Upper lobe of right lung (tissue), 1 donor: Measurements from ENCODE around the gene CHCHD6. TPM values are rescaled to one million over a fixed set of nuclear protein-coding genes. Genes with fewer than 3 reads are reported as not detected.

Experiments
- ATAC-seq: fragments of 200-7000 bp; cut with Tn5 transposase; one replicate; pipeline ENCODE4 v1.9.1; 2020; ENCODE audit warnings: mild to moderate bottlenecking, moderate library complexity
- DNase-seq: peaks from one replicate; pipeline ENCODE4 v3.0.0-alpha.2; 2020
- H3K27ac ChIP-seq: fragments of 200-600 bp; one replicate; pipeline ENCODE4 v1.8.0; 2022
- H3K27me3 ChIP-seq: fragments of 200-600 bp; one replicate; pipeline ENCODE4 v1.8.0; 2022; ENCODE audit warnings: mild to moderate bottlenecking
- H3K36me3 ChIP-seq: fragments of 200-600 bp; one replicate; pipeline ENCODE4 v1.8.0; 2022
- H3K4me1 ChIP-seq: fragments of 200-600 bp; one replicate; pipeline ENCODE4 v1.8.0; 2022
- H3K4me3 ChIP-seq: fragments of 200-600 bp; one replicate; pipeline ENCODE4 v1.8.0; 2022; ENCODE audit warnings: mild to moderate bottlenecking
- H3K9me3 ChIP-seq: fragments of 200-600 bp; one replicate; pipeline ENCODE4 v1.8.0; 2022
- intact Hi-C: fragments of 100-400 bp; cut with DNase I; formaldehyde crosslinking; loops from one replicate; pipeline ENCODE4 v1.11.0; 2022
- total RNA-seq: library from RNA; stranded (reverse); fragmentation: NEBNext Ultra II Directional; extraction: Animal tissue kit (Norgen Biotek cat#: 25700); gene quantifications from one replicate; pipeline ENCODE4 v1.2.1, GENCODE V29; 2021
- TF ChIP-seq, protein P1 (sequence below): fragments of 200-600 bp; IDR thresholded peaks from one replicate; pipeline ENCODE4 v1.8.0; 2022; ENCODE audit warnings: antibody characterized with exemption
- donor health status: DM: no; HTN: yes; CAD: no; lungs with severe emphysema.

CHCHD6 gene
- total RNA-seq, 1 donor from 2014 or later = 17.1 TPM

DNA sequence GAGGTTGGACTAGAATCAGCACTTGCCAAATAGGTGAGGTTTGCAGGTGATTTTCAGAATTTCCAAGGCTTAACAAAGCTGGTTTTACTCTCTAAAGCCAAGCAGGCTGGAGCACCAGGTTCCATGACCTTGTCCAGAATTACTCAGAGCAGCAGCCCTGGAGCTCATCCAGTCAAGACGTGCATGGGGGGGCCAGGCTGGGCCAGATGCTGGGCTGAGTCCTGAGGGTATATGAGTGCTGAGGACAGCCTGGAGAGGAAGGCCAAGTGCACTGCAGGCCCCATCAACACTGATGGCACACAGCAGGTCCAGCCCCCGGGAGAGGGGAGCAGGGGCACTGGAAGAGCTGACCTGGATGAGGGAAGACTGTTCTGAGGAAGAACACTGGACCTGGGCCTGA lies 46.1 kb upstream of the CHCHD6 start:
- no peaks in the 10 kb centered on the region for H3K9me3 ChIP-seq
- intact Hi-C loops = no loop called here
- TF ChIP-seq, protein P1, sequence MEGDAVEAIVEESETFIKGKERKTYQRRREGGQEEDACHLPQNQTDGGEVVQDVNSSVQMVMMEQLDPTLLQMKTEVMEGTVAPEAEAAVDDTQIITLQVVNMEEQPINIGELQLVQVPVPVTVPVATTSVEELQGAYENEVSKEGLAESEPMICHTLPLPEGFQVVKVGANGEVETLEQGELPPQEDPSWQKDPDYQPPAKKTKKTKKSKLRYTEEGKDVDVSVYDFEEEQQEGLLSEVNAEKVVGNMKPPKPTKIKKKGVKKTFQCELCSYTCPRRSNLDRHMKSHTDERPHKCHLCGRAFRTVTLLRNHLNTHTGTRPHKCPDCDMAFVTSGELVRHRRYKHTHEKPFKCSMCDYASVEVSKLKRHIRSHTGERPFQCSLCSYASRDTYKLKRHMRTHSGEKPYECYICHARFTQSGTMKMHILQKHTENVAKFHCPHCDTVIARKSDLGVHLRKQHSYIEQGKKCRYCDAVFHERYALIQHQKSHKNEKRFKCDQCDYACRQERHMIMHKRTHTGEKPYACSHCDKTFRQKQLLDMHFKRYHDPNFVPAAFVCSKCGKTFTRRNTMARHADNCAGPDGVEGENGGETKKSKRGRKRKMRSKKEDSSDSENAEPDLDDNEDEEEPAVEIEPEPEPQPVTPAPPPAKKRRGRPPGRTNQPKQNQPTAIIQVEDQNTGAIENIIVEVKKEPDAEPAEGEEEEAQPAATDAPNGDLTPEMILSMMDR = no peak
- ATAC-seq = no peak
- peaks cover 12% of the 10 kb centered on the region for H3K27me3 ChIP-seq
- no peak overlapping the region for H3K27ac ChIP-seq
- H3K4me1 ChIP-seq = peaks cover 3% of the 10 kb centered on the region
- no peak for DNase-seq
- no peaks in the 10 kb centered on the region for H3K36me3 ChIP-seq
- H3K4me3 ChIP-seq = no peak overlapping the region

DNA sequence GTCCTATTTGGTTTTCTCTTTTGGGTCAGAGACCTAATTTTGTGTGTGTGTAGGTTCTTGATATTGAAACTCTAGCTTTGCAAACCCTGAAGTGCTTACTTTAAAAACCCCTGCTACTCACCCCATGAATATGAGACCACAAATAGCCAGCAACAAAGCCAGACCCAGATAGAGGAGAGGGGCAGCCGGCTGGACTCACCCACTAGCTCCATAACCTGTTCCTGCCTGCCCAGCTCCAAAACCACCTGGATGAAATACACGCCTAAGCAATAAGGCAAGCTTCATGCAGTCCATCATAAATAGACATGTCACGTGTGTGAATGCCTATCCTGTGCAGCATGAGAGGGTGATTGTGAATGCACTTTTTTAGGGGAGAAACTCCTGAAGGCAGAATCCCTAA lies 45.5 kb upstream of the CHCHD6 start:
- Histone ChIP-seq H3K36me3 (no peaks in the 10 kb centered on the region), H3K9me3 (no peaks in the 10 kb centered on the region), H3K27ac (no peak overlapping the region), H3K27me3 (peaks cover 12% of the 10 kb centered on the region), H3K4me1 (peaks cover 3% of the 10 kb centered on the region), H3K4me3 (no peak overlapping the region)
- DNase-seq = no peak
- intact Hi-C loops = no loop called here
- no peak for ATAC-seq
- TF ChIP-seq, protein P1 = no peak

DNA sequence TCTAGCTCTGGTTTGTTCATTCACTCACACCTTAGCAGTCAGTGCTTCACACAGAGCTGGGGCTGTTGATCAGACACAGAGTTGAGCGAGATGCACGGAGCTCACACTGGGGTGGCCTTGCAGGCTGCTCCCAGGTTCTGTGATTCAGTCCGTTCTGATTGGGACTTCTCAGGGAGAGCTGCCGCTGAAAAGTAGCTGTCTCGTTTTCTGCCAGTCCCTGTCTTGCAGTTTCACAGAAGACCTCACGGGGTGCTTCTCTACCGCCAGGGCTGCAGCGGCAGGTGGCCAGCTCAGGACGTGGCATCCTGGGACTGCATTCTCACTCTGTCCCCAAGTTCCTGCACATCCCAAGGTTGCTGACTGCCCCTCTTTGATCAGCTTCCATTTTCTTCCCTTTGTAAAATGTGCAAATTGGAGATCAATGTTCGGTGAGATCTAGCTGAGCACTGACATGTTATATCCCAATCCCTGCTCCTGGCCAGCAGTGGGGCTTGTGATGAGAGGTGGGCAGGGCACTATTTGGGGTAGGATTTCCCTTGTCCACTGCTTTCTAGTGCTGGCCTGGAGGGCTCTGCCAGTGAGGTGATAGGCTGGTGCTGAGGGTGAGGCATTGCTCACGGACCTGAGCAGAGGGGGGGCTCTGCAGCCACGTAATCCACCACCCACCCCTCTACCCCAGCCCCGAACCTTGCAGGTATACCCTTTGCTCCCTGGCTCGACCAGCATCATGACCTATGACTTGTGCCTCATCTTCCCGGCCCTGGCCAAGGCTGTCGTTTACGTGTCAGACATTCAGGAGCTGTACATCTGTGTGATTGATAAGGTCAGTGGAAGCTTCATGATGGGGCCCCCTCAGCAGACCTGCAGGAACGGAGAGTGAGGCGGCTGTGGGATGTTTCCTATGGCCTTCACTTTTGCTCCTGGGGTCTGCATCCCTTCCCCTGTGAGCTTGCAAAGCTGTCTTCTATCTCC lies 43.8 kb upstream of the CHCHD6 start:
- ATAC-seq = no peak
- no peak for DNase-seq
- no peaks in the 10 kb centered on the region for H3K9me3 ChIP-seq
- H3K27me3 ChIP-seq = peaks cover 12% of the 10 kb centered on the region
- no peak overlapping the region for H3K27ac ChIP-seq
- no peak overlapping the region for H3K4me3 ChIP-seq
- TF ChIP-seq, protein P1 = peak; percentile 11
- peaks cover 3% of the 10 kb centered on the region for H3K4me1 ChIP-seq
- intact Hi-C loops = no loop called here
- no peaks in the 10 kb centered on the region for H3K36me3 ChIP-seq

DNA sequence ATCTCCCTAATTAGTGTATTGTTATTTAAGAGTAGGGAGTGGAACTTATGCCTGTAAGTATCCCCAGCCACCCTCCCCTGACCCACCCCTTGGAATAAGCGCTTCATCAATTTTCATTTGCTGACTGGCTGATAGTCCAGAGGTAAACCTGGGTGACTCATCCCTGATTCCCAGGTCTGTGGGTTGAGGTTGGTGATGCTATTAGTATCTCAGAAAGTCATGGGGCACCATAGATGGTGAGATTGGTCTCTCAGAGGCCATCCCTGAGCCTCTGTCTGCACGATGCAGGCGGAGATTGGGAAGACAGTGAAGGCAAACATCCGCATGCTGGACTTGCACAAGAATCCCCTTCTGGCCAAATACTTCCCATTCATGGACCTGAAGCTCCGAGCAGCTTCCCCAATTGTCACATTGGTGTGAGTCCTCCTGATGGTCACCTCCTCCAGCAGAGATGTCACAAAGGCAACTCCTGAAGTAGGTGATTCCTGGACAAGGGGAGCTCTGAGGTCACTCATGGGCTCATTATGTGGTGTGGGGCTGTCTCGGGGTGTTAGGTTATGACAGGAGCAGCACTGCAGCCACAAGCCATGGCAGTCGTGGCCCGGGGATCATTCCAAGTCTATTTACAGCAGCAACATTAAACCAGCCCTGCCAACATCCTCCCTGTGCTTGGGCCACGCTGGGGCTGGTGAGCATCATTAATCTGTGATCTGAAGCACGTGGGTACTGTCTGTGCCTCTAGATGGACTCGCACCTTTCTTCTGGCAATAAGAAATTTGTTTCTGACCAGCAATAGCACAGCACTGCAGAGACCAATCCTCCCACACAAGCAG lies 42.3 kb upstream of the CHCHD6 start:
- intact Hi-C loops = no loop called here
- Histone ChIP-seq H3K4me3 (no peak overlapping the region), H3K9me3 (no peaks in the 10 kb centered on the region), H3K36me3 (no peaks in the 10 kb centered on the region), H3K27ac (no peak overlapping the region), H3K4me1 (no peaks in the 10 kb centered on the region), H3K27me3 (peaks cover 12% of the 10 kb centered on the region)
- no peak for DNase-seq
- TF ChIP-seq, protein P1 = no peak
- ATAC-seq = no peak

DNA sequence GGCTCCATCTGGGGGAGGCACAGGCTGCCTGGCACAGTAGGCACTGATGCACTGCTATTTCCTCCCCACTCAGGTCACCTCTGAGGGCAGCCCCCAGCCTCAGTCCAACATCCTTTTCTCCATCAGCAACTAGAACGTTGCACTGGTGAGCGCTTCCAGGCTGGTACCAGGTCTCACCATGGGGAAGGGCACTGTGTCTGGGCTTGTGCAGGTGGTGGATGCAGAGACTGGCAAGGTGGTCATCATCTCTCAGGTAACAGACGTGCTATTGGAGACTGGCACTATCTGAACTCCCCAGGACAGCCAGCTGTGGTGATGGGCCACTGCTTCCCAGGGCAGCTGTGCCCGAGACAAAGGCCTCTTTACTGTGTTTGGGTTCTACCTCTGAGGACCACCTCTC lies 40.8 kb upstream of the CHCHD6 start:
- TF ChIP-seq, protein P1 = no peak
- Histone ChIP-seq H3K27ac (no peak overlapping the region), H3K36me3 (no peaks in the 10 kb centered on the region), H3K4me1 (no peaks in the 10 kb centered on the region), H3K27me3 (peaks cover 12% of the 10 kb centered on the region), H3K9me3 (no peaks in the 10 kb centered on the region), H3K4me3 (no peak overlapping the region)
- intact Hi-C loops = no loop called here
- DNase-seq (no peak), ATAC-seq (no peak)
